ENCODE data around the gene SNAPC2.
A peak's percentile ranks its signal among the peaks of the same experiment; 100 is the strongest.
"Not testable (repeated sequence)": the region's sequence is repeated elsewhere in the genome, so short reads cannot be mapped to it uniquely, and the experiment has no call there.

SNAPC2 gene

DNA sequence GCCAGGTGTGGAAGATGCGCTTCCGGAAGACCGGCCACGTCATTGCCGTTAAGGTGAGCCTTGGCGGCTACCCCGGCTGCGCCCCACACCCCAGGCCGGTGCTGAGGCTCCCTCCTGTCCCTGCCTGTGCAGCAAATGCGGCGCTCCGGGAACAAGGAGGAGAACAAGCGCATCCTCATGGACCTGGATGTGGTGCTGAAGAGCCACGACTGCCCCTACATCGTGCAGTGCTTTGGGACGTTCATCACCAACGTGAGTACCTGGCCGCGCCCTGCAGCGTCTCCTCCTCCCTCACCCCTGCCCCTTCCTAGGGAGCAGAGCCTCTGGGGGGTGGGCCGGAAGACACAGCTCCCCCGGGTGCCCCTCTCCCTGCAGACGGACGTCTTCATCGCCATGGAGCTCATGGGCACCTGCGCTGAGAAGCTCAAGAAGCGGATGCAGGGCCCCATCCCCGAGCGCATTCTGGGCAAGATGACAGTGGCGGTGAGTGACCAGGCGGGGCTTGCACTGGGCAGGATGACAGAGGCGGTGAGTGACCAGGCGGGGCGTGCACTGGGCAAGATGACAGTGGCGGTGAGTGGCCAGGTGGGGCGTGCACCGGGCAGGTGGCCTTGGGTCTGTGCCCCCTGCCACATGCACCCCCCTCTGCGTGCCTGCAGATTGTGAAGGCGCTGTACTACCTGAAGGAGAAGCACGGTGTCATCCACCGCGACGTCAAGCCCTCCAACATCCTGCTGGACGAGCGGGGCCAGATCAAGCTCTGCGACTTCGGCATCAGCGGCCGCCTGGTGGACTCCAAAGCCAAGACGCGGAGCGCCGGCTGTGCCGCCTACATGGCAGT is 9.6 kb upstream of the SNAPC2 start:
- no peak for DNase-seq

DNA sequence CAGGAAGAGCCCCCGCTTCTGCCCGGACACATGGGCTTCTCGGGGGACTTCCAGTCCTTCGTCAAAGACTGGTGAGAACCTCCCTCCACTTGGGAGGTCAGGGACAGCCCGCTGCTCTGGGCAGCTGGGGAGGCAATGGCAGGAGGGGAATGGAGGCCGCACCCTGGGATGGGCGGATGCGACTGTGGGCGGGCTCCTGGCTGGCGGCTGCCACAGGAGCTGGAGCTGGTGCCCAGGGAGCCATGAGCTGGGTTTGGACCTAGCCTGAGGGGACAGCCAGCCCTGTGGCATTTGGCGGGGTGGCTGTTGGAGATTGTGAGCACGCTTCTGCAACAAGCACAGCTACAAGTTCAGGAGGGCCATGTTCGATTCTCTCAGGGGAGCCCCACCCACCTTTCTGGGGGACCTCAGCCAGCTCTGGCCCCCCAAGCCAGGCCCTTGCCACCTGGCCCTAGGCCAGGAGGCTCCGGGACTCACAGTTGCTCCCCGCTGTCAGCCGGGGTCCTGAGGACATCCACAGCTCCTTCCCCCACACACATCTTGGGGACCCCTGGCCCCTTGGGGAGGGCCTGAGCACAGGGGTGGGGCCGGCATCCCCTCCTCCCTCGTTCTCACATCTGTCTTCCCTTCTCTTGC is 8.5 kb upstream of the SNAPC2 start:
- no peak for DNase-seq

DNA sequence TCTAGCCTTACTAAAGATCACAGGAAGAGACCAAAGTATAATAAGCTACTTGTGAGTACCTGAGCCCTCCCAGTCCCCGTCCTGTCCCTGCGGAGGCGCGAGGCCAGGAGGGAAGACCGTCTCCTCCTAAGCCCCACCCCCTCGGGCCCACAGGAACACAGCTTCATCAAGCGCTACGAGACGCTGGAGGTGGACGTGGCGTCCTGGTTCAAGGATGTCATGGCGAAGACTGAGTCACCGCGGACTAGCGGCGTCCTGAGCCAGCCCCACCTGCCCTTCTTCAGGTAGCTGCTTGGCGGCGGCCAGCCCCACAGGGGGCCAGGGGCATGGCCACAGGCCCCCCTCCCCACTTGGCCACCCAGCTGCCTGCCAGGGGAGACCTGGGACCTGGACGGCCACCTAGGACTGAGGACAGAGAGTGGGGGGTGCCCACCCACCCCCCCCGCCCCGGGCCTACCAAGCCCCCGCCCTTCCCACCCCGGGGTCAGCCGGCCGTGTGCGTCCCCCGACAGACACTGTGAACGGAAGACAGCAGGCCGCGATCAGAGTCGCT is 7.9 kb upstream of the SNAPC2 start:
- no peak for DNase-seq

DNA sequence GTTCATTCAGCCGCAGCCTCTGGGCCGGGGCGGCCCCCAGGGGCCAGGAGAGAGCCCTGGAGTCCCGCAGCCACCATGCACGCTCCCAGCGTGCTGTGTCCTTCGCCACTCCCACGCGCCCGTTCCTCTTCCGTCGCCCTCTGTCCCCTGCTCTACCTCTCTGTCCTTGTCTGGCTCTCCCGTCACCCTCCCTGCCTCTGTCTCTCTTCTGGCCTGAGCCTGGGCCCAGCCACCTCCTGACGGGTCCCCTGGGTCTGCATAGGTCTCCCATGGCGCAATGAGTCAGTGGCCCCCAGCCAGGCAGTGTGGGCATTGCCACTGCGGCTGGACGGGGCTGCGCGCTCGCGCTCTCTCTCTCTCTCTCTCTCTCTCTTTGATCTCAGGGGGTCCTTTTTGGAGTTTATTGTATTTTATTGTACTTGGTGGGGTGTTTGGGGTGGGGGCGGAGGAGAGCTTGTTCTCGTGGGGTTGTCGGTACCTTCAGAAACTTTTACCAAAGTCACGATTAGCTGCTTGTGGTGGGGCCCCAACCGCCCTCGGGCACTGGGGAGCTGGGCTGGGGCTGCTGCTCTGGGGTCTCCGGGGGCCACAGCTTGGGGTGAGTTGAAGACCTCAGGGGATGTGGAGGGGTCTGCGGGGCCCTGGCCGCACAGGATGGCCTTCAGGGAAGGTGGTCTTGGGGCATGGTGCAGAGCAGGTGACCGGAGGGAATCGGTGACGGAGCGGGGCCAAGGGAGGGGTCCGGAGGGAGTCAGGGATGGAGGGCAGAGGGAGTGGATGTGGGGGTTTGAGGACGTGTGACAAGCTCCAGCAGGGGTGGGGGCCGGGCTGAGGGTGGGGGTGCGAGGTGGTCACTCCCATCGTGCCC is 7.2 kb upstream of the SNAPC2 start:
- DNase-seq = no peak

DNA sequence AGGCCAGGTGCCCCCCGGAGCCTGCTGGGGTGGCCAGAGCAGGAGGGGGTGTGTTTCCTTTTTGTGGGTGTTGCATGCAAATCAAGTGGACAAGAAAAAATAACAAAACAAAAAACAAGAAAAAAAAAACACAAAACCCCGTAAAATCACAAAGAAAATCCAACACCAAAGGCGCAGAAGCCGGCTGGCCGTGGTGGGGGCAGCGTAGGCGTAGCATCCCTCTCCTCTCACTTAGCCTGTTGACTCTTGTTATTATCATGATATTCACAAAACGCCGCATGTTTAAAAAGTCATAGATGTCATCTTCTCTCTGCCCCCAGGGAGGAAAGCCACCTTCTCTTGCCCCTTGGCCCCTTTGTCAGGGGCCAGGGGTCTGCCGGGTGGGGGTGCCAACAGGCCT is 6.5 kb upstream of the SNAPC2 start:
- DNase-seq = no peak

DNA sequence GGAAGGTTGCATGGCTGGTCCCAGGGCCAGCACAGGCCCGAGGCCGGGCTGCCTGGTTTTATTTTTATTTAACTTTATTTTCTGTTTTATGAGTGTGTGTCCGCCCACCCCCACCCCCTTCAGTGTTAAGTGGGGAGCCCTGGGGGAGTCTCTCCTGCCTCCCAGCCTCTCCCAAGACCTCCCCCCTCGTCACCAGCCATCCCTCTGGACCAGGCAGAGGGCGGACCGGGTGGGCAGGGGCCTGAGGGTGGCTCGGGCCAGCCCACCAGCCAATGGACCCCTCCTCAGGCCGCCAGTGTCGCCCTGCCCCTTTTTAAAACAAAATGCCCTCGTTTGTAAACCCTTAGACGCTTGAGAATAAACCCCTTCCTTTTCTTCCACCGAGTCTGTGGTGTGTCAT is 6.0 kb upstream of the SNAPC2 start:
- no peak for DNase-seq

DNA sequence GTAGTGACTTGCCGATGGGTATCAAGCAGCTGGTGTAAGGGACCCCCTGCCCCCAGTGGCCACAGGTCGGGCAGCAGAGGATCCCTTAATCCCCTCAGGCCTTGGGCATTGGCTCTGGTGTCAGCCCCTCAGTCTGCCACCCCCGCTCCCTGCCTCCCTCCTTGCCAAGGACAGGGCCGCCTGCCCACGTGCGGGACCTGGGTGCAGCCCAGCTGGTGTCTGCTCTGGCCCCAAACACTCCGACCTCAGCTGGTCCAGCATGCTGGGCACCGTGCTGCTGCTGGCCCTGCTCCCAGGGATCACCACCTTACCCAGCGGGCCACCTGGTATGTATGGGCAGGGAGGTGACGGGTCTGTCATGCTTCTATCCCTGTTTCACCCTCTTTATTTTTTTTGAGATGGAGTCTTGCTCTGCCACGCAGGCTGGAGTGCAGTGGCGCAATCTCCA is 5.5 kb upstream of the SNAPC2 start, which contains the start of gene TGFBR3L:
TSS of gene TGFBR3L (plus strand) at position 233 of the 448 bp plus-strand sequence.
- no peak for DNase-seq

DNA sequence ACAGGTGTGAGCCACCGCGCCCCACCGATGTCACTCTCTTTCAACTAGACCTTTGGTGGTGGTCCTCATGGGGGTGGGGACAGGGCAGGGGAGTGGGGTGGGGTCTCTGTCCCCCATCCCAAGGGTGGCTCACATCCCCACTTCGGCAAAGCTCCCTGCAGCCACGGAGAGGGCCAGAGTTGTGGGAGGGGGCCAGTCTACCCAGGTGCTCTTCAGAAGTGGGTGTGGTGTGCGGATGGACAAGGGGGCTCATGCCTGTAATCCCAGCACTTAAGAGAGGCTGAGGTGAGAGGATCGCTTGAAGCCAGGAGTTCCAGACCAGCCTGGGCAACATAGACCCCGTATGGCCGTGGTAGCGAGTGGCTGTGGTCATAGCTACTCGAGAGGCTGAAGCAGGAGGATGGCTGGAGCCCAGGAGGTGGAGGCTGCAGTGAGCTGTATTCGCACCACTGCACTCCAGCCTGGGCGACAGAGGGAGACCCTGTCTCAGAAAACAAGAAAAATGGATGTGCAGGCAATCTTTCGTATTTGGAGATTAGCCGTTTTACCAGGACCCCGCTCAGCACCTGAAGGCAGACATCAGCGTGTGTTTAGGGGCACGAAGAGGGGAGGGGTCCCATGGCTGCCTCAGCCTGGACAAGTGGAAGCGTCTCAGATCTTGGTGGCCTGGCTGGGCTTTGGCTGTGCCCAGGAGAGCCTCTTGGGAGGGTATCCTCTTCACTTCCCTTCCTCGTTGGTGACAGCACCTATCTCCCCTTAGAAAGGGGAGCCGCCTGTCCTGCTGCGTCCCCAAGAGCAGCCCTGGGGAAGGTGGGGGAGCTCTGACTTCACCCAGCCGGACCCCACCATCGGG is 4.7 kb upstream of the SNAPC2 start:
- no peak for DNase-seq

DNA sequence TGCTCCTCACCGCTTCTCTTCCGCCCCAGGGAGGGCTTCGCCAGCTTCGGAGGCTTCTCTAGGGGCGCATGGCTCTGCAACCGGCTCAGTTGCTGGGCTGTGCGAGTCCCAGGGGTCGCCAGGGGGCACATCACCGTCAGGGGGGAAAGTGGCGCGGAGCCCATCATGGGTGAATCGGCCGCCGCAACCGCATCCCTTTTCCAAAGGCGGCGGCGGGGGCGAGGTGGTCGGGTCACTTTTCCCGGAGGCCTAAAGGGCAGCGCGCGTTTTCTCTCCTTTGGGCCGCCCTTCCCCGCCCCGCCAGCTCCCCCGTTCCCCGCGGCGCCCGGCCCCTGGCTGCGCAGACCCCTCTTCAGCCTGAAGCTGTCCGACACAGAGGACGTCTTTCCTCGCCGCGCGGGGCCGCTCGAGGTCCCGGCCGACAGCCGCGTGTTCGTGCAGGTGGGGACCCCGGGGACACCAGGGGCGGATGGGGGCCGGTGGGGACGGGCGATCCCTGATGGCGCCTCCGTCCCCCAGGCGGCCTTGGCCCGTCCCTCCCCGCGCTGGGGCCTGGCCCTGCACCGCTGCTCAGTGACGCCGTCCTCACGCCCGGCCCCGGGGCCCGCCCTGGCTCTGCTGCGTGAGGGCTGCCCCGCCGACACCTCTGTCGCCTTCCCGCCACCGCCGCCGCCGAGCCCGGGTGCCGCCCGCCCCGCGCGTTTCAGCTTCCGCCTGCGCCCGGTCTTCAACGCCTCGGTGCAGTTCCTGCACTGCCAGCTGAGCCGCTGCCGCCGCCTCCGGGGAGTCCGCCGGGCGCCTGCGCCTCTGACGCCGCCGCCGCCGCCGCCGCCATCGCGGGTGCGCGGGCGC is 3.8 kb upstream of the SNAPC2 start:
- DNase-seq = peak; percentile 75

DNA sequence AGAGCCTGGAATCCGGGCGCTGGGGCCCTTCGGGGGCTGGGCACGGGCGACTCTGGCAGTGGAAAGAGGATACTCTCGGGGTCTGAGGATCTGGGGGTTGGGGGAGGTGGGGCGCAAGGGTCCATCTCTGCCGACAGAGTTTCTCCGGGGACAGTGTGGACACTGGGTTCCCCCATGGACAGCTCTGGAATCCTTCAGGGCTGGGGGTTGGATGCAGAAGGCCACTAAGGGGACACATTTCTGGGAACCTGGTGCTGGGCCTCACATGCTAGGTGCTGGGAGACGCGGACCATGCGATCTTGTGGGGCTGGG is 3.2 kb upstream of the SNAPC2 start:
- DNase-seq = no peak

DNA sequence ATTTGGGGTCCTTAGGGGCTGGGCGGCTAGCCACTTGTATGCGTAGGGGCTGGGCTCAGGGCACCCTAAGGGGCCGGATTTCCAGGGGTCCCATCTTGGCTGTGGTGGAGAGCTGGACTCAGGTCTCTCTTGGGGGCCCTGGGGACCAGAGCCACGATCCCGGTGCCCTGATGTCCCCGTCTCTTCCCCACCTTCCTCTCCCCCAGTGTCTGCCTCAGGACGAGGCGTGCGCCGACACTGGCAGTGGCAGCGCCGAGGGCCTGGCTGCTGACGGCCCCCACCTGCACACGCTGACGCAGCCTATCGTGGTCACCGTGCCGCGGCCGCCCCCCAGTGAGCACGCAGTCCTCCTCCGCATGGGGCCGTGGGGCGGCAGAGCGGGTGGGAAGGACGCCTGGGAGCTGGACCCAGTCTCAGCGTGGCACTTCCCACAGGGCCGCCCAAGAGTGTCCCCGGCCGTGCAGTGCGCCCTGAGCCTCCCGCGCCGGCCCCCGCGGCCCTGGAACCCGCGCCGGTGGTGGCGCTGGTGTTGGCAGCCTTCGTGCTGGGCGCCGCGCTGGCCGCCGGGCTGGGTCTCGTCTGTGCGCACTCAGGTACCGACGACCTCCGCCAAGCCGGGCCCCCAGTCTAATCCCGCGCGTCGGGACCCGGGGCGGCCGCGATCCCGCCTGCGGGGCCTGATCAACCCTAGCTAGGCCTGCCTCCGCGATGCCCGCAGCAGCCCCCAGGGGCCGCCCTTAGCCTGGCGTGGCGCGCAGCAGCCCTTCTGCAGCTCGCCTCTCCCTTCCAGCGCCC is 2.7 kb upstream of the SNAPC2 start:
- DNase-seq = peak; percentile 76

DNA sequence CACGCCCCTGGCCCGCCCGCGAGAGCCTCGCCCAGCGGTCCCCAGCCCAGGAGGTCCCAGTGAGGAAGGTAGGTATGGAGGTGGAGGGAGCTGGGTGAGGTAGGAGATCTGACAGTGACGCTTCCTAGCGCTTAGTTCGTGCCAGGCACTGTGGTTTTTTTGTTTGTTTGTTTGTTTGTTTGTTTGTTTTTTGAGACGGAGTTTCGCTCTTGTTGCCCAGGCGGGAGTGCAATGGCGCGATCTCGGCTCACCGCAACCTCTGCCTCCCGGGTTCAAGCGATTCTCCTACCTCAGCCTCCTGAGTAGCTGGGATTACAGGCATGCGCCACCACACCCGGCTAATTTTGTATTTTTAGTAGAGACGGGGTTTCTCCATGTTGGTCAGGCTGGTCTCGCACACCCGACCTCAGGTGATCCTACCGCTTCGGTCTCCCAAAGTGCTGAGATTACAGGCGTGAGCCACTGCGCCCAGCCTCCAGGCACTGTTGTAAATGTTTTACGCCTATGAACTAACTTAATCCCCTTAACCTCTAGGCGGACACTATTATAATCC is 2.0 kb upstream of the SNAPC2 start:
- DNase-seq = not testable (repeated sequence)

DNA sequence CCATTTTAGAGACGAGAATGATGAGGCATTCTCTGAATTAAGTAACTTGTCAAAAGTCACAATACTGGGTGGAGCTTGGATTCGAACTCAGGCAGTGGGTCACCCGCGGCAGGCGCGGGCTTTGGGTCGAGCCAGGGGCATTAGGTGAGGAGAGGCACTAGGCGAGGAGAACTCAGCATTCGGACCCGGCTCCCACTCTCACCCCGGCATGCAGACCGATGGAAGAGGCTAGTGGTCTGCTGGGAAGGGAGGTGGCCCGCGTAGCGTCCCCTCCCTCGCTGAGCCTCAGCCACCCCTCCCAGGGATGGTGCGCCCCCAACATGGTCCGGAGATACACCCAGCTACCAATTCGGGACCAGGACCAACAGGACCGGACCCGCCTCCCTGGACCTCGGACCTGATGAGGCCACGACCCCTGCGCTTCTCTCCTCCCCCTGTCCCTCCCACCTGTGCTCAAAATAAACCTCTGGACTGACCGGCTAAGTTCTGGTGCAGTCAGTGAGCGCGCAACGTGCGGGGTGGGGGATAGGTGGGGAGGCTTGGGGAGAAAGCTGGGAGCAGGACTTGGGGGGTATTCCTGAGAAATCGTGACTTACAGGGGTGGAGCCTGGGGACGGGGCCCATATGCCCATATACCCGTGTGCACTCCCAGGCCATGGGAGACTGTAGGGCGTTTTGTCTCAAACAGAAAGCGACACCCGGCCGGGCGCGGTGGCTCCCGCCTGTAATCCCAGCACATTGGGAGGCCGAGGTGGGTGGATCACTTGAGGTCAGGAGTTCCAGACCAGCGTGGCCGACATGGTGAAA is 1.3 kb upstream of the SNAPC2 start:
- DNase-seq = no peak

DNA sequence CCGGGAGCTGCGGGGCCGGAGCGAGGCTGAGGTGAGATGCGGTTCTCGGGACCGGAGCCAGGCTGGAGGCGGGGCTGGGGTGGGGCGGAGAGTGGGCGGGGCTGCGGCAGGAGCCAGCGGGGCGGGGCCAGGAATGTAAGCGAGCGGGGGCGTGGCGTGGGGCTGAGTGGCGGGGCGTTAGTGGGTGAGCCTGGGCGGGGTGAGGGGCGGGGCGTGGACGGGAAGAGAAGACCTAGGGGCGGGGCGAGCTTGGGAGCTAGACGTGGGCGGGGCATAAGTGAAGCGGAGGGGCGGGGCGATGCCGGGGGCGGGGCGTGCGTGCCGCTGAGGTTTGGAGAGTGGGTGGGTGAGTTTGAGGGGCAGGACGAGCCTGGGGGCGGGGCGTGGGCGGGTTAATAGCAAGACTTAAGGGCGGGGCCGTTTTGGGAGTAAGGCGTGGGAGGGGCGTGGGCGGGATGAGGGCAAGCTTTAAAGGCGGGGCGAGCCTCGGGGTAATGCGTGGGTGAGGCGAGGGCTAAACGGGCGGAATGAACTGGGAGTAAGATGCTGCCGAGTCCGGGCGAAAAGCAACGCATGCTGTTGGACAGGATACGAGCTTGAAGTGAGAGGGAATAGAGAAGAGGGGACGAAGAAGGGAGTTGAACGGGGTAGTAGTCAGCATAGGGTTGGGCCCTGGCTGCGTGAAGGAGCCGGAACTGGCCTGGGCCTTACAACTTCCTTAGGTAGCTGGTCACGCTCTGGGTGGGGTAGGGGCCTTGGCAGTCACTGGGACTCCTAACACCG is 572 bp downstream of the SNAPC2 start:
- DNase-seq = peak; percentile 100

DNA sequence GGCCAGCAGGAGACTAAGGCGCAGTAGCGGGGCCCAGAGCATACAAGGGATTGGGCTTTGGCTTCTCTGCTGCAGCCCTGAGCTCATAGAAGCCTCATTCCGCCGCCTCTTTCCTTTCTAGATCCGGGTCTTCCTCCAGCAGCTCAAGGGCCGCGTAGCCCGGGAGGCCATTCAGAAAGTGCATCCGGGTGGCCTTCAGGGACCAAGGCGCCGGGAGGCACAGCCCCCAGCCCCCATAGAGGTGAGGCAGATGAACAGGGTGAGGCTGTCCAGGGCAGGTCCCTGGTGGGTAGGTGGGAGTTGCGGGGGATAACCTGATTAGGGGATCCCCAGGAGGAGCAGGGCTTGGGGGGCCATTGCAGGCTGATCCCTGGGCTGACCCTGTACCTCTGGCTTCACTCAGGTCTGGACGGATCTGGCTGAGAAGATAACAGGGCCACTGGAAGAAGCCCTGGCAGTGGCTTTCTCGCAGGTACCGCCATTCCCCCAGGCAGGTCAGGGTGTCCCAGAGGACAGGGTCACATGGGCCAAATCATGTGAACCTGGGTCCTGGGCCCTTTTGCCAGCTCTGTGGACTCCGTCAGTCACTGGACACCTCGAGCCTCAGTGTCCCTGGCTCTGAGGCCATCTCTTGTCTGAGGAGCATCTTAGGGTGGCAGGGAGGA is 1.3 kb downstream of the SNAPC2 start:
- DNase-seq = no peak

DNA sequence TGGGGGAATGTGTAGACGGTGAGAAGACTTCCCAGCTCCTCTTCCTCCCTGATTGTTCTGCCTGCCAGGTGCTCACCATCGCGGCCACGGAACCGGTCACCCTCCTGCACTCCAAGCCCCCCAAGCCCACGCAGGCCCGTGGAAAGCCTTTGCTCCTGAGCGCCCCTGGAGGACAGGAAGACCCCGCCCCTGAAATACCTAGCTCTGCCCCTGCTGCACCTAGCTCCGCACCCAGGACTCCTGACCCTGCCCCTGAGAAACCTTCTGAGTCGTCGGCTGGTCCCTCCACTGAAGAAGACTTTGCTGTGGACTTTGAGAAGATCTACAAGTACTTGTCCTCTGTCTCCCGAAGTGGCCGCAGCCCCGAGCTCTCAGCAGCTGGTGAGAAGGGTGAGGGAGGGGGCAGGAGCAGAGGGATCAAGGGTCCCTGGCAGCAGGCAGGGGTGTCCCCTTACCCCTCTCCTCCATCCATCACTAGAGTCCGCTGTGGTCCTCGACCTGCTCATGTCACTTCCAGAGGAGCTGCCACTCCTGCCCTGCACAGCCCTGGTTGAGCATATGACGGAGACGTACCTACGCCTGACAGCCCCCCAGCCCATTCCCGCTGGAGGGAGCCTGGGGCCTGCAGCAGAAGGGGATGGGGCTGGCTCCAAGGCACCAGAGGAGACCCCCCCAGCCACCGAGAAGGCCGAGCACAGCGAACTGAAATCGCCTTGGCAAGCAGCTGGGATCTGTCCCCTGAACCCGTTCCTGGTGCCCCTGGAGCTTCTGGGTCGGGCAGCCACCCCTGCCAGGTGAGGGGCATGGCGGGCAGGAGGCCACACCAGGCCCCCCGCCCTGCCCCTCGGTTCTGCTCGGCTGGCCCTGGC is 2.1 kb downstream of the SNAPC2 start:
- DNase-seq = no peak

DNA sequence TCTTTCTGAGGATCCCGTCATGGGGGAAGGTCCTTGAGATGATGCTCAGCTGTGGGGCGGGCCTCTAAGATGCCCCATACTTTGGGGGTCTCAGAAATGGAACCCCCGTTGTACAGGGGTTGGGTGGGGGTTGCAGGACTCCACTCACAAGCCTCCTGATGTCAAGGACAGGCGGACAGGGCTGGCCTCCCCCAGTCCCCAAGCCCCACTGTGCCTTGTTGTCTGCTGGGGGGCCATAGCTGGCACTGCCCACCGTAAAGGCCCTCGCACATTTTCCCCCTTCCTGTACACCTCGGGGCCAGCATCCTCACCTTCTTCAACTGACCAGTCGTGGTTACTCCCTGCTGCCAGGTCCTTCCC is 2.7 kb downstream of the SNAPC2 start:
- DNase-seq = no peak
